ENCODE results near the gene UBALD2. TPM values are rescaled to one million over a fixed set of nuclear protein-coding genes. Genes with fewer than 3 reads are reported as not detected.

Gene UBALD2
- total RNA-seq, 2 experiments from 2014 or later: 86.4 to 238 TPM

DNA sequence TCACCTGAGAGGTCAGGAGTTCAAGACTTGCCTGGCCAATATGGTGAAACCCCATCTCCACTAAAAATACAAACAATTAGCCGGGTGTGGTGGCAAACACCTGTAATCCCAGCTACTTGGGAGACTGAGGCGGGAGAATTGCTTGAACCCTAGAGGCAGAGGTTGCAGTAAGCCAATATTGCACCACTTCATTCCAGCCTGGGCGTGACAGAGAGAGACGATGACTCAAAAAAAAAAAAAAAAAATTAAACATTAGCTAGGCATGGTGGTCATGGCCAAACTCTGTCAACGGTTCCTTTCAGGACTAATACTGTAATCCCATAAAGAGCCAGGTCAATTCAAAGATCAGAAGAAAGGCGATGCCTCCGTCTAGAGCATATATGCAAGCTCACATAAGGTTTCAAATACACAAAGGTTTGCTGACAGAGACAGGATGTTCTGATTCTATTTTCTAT is 27.3 kb upstream of the UBALD2 start:
- no peak for TF ChIP-seq EZH2phosphoT487 (IDR thresholded peaks at IDR 0.05; ENCODE audit: borderline replicate concordance, low read depth, low read length)
- TF ChIP-seq, protein P1, sequence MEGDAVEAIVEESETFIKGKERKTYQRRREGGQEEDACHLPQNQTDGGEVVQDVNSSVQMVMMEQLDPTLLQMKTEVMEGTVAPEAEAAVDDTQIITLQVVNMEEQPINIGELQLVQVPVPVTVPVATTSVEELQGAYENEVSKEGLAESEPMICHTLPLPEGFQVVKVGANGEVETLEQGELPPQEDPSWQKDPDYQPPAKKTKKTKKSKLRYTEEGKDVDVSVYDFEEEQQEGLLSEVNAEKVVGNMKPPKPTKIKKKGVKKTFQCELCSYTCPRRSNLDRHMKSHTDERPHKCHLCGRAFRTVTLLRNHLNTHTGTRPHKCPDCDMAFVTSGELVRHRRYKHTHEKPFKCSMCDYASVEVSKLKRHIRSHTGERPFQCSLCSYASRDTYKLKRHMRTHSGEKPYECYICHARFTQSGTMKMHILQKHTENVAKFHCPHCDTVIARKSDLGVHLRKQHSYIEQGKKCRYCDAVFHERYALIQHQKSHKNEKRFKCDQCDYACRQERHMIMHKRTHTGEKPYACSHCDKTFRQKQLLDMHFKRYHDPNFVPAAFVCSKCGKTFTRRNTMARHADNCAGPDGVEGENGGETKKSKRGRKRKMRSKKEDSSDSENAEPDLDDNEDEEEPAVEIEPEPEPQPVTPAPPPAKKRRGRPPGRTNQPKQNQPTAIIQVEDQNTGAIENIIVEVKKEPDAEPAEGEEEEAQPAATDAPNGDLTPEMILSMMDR (conservative IDR thresholded peaks at IDR 0.05; ENCODE audit: low read length): no peak
- CTCF ChIA-PET (ENCODE audit: unreplicated experiment): interaction anchor here (0.6 kb wide), 1 partner anchor 307 kb away, joined by 3 read pairs; no protein-coding TSS in a partner anchor
- no peak for DNase-seq (ENCODE audit: low spot score)
- Histone ChIP-seq H4K20me1 (ENCODE audit: insufficient read depth, low read length) (no peaks in the 10 kb centered on the region), H2AFZ (ENCODE audit: low read length) (no peak overlapping the region), H3K27ac (ENCODE audit: low read depth, low read length, poor library complexity, severe bottlenecking) (no peak overlapping the region), H3K36me3 (ENCODE audit: insufficient read depth, low read length) (no peaks in the 10 kb centered on the region), H3K4me1 (ENCODE audit: insufficient read depth, low read length, poor library complexity, severe bottlenecking) (no peaks in the 10 kb centered on the region), H3K4me3 (ENCODE audit: low read depth, low read length, poor library complexity, severe bottlenecking) (no peak overlapping the region), H3K4me2 (ENCODE audit: low read length) (no peak overlapping the region), H3K9me2 (ENCODE audit: insufficient read depth, low read length) (no peaks in the 10 kb centered on the region), H3K9me3 (ENCODE audit: low read length) (no peaks in the 10 kb centered on the region), H3K79me2 (ENCODE audit: insufficient read depth, low read depth, low read length) (no peaks in the 10 kb centered on the region)
- no TSS peak for BruUV-seq (replicated peaks)
- intact Hi-C loops (cut with micrococcal nuclease; ENCODE audit: unreplicated experiment): no loop called here
- POLR2A ChIA-PET: interaction anchor here (0.6 to 1.0 kb wide), 2 partner anchors 9 to 16 kb away, joined by 3 to 4 read pairs; no protein-coding TSS in a partner anchor

DNA sequence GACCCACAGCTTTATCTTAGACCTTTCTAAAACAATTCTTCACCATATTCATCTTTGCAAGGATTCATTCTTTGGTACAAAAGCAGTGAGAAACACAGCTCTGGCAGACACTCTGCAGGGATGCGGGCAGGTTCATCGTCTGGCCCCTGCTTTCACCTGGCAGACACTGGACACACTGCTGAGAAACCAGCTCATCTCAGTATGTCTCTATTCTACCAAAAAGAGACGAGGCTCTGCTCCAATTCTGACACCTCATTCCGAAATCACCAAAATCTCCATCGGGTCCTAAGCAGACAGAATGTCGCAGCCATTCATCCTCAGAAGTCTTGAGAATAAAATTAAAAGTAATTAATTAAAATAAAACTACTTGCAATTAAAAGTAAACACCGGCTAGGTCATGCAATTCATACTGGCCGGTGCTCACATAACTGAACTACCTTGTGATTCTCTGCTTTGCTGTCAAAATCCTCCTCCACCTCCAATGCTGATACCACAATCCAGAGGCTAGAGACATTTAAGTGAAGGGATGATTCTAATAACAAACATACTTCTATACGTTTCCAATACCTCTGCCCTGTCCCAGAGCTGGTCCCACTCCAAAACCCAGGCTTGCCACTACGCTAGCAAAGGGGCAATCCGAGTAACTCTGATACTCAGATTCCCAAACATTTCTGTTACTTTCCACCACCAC is 26.2 kb upstream of the UBALD2 start:
- no TSS peak for BruUV-seq (replicated peaks)
- no peak for DNase-seq (ENCODE audit: low spot score)
- no peaks in the 10 kb centered on the region for H3K79me2 ChIP-seq (ENCODE audit: insufficient read depth, low read depth, low read length)

More for the DNA sequence above, 26.2 kb upstream of the UBALD2 start:
- POLR2A ChIA-PET: interaction anchor here (0.8 to 1.0 kb wide), 3 partner anchors 10 to 226 kb away, joined by 3 to 6 read pairs (median 5); no protein-coding TSS in a partner anchor
- Histone ChIP-seq H3K4me2 (ENCODE audit: low read length) (no peak overlapping the region), H4K20me1 (ENCODE audit: insufficient read depth, low read length) (no peaks in the 10 kb centered on the region), H3K27ac (ENCODE audit: low read depth, low read length, poor library complexity, severe bottlenecking) (no peak overlapping the region), H3K9me3 (ENCODE audit: low read length) (no peaks in the 10 kb centered on the region), H3K4me3 (ENCODE audit: low read depth, low read length, poor library complexity, severe bottlenecking) (no peak overlapping the region), H3K36me3 (ENCODE audit: insufficient read depth, low read length) (no peaks in the 10 kb centered on the region), H2AFZ (ENCODE audit: low read length) (no peak overlapping the region), H3K4me1 (ENCODE audit: insufficient read depth, low read length, poor library complexity, severe bottlenecking) (no peaks in the 10 kb centered on the region), H3K9me2 (ENCODE audit: insufficient read depth, low read length) (no peaks in the 10 kb centered on the region)
- intact Hi-C loops (cut with micrococcal nuclease; ENCODE audit: unreplicated experiment): no loop called here
- CTCF ChIA-PET (ENCODE audit: unreplicated experiment): no interaction called here
- no peak for TF ChIP-seq EZH2phosphoT487 (IDR thresholded peaks at IDR 0.05; ENCODE audit: borderline replicate concordance, low read depth, low read length)
- TF ChIP-seq, protein P1 (conservative IDR thresholded peaks at IDR 0.05; ENCODE audit: low read length): no peak
